HepG2 (cell line): ENCODE results near the gene JTB. TPM values are rescaled to one million over a fixed set of nuclear protein-coding genes. Genes with fewer than 3 reads are reported as not detected.
A peak's percentile ranks its signal among the peaks of the same experiment; 100 is the strongest.

Source experiments
- ATAC-seq: fragments of 200-7000 bp; cut with Tn5 transposase; 3 replicates; pipeline ENCODE4 v1.9.1; 2020; ENCODE audit warnings: mild to moderate bottlenecking, moderate library complexity
- BruUV-seq: library from RNA; stranded (reverse); fragments of 400-500 nt; replicated peaks from 2 replicates; lab custom pipeline; 2021; lab: Mats Ljungman, UMichigan
- CTCF ChIA-PET: fragments of 300-600 bp; formaldehyde crosslinking; extraction: SDS; loops from one replicate; lab custom pipeline; 2021; ENCODE audit warnings: low total read pairs, inconsistent platforms, low intra/inter-chr PET ratio; lab: Yijun Ruan, JAX
- POLR2A ChIA-PET: fragments of 350-600 bp; sonication (Branson Sonifier 250); formaldehyde crosslinking; loops from one replicate; lab custom pipeline; 2020; ENCODE audit warnings: antibody characterized with exemption, inconsistent platforms; lab: Yijun Ruan, JAX
- DNase-seq: peaks from one replicate; pipeline ENCODE4 v3.0.0-alpha.2; 2015; ENCODE audit warnings: low spot score
- FAIRE-seq: peaks from 3 replicates; lab custom pipeline; 2011; peaks lifted over from hg19 to GRCh38; lab: Jason Lieb, UNC
- H2AFZ ChIP-seq: one replicate; pipeline ENCODE4 v1.6.1; 2011; ENCODE audit warnings: low read length, inconsistent platforms
- H3K27ac ChIP-seq: fragments of 300-600 bp; 3 replicates; pipeline ENCODE4 v1.8.0; 2011; ENCODE audit warnings: mixed run types, mild to moderate bottlenecking, mixed read lengths, low read length, inconsistent platforms; ENCODE audit not compliant: insufficient read depth; ENCODE audit errors: extremely low read length
- H3K27me3 ChIP-seq, 2 experiments: fragments of 200-600 bp in 1 of 2; 2 replicates in 1 of 2; 3 replicates in 1 of 2; pipeline versions ENCODE4 v1.6.0 to v1.8.0; 2011; ENCODE audit warnings: low read length in 2 of 2, mild to moderate bottlenecking in 2 of 2, moderate library complexity in 2 of 2, inconsistent platforms in 1 of 2; ENCODE audit not compliant: insufficient read depth in 2 of 2, control insufficient read depth in 1 of 2
- H3K36me3 ChIP-seq, 2 experiments: fragments of 200-600 bp in 1 of 2; replicated peaks in 1 of 2; 2 replicates in 1 of 2; 3 replicates in 1 of 2; pipeline versions ENCODE4 v1.5.1 to v1.8.0; 2011; ENCODE audit warnings: low read length in 2 of 2, inconsistent platforms in 1 of 2; ENCODE audit not compliant: insufficient read depth in 2 of 2, control insufficient read depth in 1 of 2
- H3K4me1 ChIP-seq: 2 replicates; pipeline ENCODE4 v1.5.1; 2012; ENCODE audit warnings: low read length, inconsistent platforms; ENCODE audit not compliant: insufficient read depth
- H3K4me2 ChIP-seq: 2 replicates; pipeline ENCODE4 v1.6.0; 2011; ENCODE audit warnings: low read depth, low read length, inconsistent platforms
- H3K4me3 ChIP-seq, 3 experiments: fragments of 200-600 bp in 1 of 3; sonication (generic), shearing (Covaris generic) in 1 of 3; replicated peaks in 1 of 3; 2 replicates each; pipeline ENCODE4 v1.5.1; 2011 to 2016; ENCODE audit warnings: low read length in 3 of 3, inconsistent platforms in 2 of 3, low read depth in 2 of 3, mild to moderate bottlenecking in 2 of 3, control low read depth in 1 of 3, mixed read lengths in 1 of 3; ENCODE audit not compliant: insufficient read depth in 1 of 3
- H3K79me2 ChIP-seq: one replicate; pipeline ENCODE4 v1.6.1; 2011; ENCODE audit warnings: low read length, inconsistent platforms; ENCODE audit not compliant: insufficient read depth
- H3K9ac ChIP-seq: 2 replicates; pipeline ENCODE4 v1.6.0; 2011; ENCODE audit warnings: mild to moderate bottlenecking, low read depth, low read length, inconsistent platforms; ENCODE audit not compliant: insufficient read depth
- H3K9me3 ChIP-seq: 2 replicates; pipeline ENCODE4 v1.5.1; 2012; ENCODE audit warnings: mild to moderate bottlenecking, low read length
- H4K20me1 ChIP-seq: 2 replicates; pipeline ENCODE4 v1.6.0; 2011; ENCODE audit warnings: inconsistent platforms, mild to moderate bottlenecking, low read length, moderate library complexity; ENCODE audit not compliant: insufficient read depth
- AGO2 ChIP-seq: fragments of 200-400 bp; formaldehyde crosslinking; optimal IDR thresholded peaks from 2 replicates; pipeline ENCODE3; 2017; ENCODE audit warnings: mild to moderate bottlenecking, low read depth, low read length, moderate library complexity
- ATF7 ChIP-seq, 2 experiments: fragments of 450-650 bp in 1 of 2; sonication (generic) in 1 of 2; formaldehyde crosslinking in 1 of 2; IDR thresholded peaks; 2 replicates each; pipeline versions ENCODE4 v1.4.0 to v1.6.1; 2016 to 2020; ENCODE audit warnings: antibody characterized with exemption in 1 of 2, mild to moderate bottlenecking in 1 of 2, missing genetic modification reagents in 1 of 2
- CREB1 ChIP-seq, 2 experiments: fragments of 450-650 bp in 1 of 2; IDR thresholded peaks; 2 replicates each; pipeline ENCODE4 v1.6.1; 2016 to 2017; ENCODE audit warnings: control low read depth in 1 of 2, mild to moderate bottlenecking in 1 of 2, missing compliant biosample characterization in 1 of 2, missing genetic modification characterization in 1 of 2
- NFIB ChIP-seq: sonication (generic); formaldehyde crosslinking; IDR thresholded peaks from 2 replicates; pipeline ENCODE4 v1.9.0; 2021; ENCODE audit warnings: missing genetic modification reagents, mild to moderate bottlenecking, borderline replicate concordance
- POLR2AphosphoS5 ChIP-seq: IDR thresholded peaks from 2 replicates; pipeline ENCODE4 v1.6.1; 2012; ENCODE audit warnings: low read depth, low read length
- PRPF4 ChIP-seq: fragments of 200-400 bp; formaldehyde crosslinking; IDR thresholded peaks from 2 replicates; pipeline ENCODE4 v1.6.1; 2016; ENCODE audit warnings: low read length, low read depth; ENCODE audit not compliant: poor library complexity, severe bottlenecking
- RARA ChIP-seq: IDR thresholded peaks from 2 replicates; pipeline ENCODE4 v1.6.1; 2016; ENCODE audit warnings: missing genetic modification reagents, missing compliant biosample characterization
- ZBTB10 ChIP-seq: sonication (generic); formaldehyde crosslinking; IDR thresholded peaks from 2 replicates; pipeline ENCODE4 v1.4.0; 2020; ENCODE audit warnings: missing genetic modification reagents, borderline replicate concordance
- ZBTB21 ChIP-seq: sonication (generic); formaldehyde crosslinking; IDR thresholded peaks from 2 replicates; pipeline ENCODE4 v1.4.0; 2020; ENCODE audit warnings: missing genetic modification reagents
- ZFP82 ChIP-seq: sonication (generic); formaldehyde crosslinking; IDR thresholded peaks from 2 replicates; pipeline ENCODE4 v1.5.1; 2020; ENCODE audit warnings: mild to moderate bottlenecking, missing genetic modification reagents, borderline replicate concordance
- ZNF512 ChIP-seq: sonication (generic); formaldehyde crosslinking; IDR thresholded peaks from 2 replicates; pipeline ENCODE4 v1.4.0; 2020; ENCODE audit warnings: mild to moderate bottlenecking, missing genetic modification reagents
- WGBS: methylation state at CpG from one replicate; pipeline ENCODE4 v1.1.6; 2017; ENCODE audit warnings: low lambda C conversion rate; 5-methylcytosine and 5-hydroxymethylcytosine counted together
- in situ Hi-C: cut with HindIII; loops from 2 replicates; pipeline ENCODE4 v1.10.0; 2017; ENCODE audit warnings: low pct_unique_long_range_greater_than_20kb; ENCODE audit not compliant: extremely low pct_ligation_motif_present
- intact Hi-C: fragments of 100-400 bp; cut with micrococcal nuclease; formaldehyde crosslinking; loops from one replicate; pipeline ENCODE4 v1.10.0; 2022; ENCODE audit not compliant: unreplicated experiment
- polyA plus RNA-seq, 8 experiments: library from polyadenylated mRNA; depleted of rRNA in 3 of 8; stranded (reverse) in 7 of 8; unstranded in 1 of 8; fragments of >200 nt; fragmentation: Illumina TruSeq in 4 of 8; extraction: Trizol in 4 of 8; gene quantifications; 2 replicates each; pipeline versions ENCODE4 v1.2.1 to v1.2.3, GENCODE V29; 2011 to 2016; ENCODE audit warnings: low read depth in 4 of 8, missing spikeins in 1 of 8, mixed read lengths in 1 of 8; ENCODE audit not compliant: insufficient read depth in 1 of 8
- total RNA-seq, 5 experiments: library from RNA; depleted of rRNA; stranded (reverse); fragments of >200 nt; fragmentation: Illumina TruSeq; extraction: Trizol; gene quantifications; 2 replicates each; pipeline ENCODE4 v1.2.3, GENCODE V29; 2016; ENCODE audit warnings: low read depth in 1 of 5
- TF ChIP-seq, protein P1 (sequence below): sonication (generic); formaldehyde crosslinking; IDR thresholded peaks from 2 replicates; pipeline ENCODE4 v1.4.0; 2020; ENCODE audit warnings: missing genetic modification reagents

The JTB gene
- total and polyA plus RNA-seq, 2 of the 13 experiments (the other 11 are each of a cell fraction or from before 2014, with no cell fraction given) = 96.7 to 99.2 TPM

DNA sequence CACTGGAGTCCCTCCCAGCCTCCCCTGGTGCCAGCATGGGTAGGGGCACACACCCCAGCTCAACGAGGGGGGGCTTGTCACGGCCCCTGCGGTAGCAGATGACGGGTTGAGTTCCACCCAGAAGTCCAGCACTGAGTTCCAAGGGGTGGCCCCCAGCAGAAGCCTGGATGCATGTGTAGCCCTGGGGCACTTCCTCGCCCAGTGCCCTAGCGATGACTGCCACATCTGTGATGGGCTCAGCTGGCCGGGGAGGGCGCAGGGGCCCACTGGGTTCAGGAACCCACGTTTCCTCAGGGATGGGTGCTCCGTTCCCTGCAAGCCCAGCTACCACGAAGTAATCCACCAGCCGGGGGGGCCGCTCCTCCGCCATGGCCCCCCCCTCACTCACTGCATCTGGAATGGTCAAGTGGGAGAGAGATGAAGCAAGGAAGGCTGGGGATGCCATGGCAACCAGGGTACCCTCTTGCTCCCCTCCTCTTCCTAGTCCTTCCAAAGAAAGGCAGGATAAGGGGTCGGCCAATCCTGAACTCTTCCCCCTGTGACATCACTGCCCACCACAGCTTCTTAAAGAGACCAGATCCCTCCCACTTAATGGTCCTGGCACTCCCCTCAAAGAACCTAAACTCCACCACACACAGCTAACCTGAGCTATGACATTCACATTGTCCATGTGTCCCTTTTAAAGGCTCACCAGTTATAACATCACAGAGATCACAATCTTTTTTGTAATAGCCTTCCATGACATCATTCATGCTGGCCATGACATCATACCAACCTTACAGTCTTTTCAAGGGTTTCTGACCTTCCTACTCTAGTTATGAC is 33.3 kb downstream of the JTB start:
- no peak overlapping the region for H3K27ac ChIP-seq
- TF ChIP-seq ZFP82 (CRISPR knock-in tag) (no peak), CREB1 (IDR thresholded peaks at IDR 0.05) (peak; percentile 85), CREB1 (CRISPR knock-in tag; IDR thresholded peaks at IDR 0.05) (no peak), PRPF4 (no peak), ZNF512 (CRISPR knock-in tag) (no peak), ZBTB21 (CRISPR knock-in tag) (peak; percentile 85), ZBTB10 (no peak), POLR2AphosphoS5 (no peak), NFIB (CRISPR knock-in tag) (no peak), ATF7 (IDR thresholded peaks at IDR 0.05) (peak; percentile 93), ATF7 (CRISPR knock-in tag; IDR thresholded peaks at IDR 0.05) (no peak), RARA (CRISPR knock-in tag) (no peak), AGO2 (peak; percentile 62)
- TF ChIP-seq, protein P1, sequence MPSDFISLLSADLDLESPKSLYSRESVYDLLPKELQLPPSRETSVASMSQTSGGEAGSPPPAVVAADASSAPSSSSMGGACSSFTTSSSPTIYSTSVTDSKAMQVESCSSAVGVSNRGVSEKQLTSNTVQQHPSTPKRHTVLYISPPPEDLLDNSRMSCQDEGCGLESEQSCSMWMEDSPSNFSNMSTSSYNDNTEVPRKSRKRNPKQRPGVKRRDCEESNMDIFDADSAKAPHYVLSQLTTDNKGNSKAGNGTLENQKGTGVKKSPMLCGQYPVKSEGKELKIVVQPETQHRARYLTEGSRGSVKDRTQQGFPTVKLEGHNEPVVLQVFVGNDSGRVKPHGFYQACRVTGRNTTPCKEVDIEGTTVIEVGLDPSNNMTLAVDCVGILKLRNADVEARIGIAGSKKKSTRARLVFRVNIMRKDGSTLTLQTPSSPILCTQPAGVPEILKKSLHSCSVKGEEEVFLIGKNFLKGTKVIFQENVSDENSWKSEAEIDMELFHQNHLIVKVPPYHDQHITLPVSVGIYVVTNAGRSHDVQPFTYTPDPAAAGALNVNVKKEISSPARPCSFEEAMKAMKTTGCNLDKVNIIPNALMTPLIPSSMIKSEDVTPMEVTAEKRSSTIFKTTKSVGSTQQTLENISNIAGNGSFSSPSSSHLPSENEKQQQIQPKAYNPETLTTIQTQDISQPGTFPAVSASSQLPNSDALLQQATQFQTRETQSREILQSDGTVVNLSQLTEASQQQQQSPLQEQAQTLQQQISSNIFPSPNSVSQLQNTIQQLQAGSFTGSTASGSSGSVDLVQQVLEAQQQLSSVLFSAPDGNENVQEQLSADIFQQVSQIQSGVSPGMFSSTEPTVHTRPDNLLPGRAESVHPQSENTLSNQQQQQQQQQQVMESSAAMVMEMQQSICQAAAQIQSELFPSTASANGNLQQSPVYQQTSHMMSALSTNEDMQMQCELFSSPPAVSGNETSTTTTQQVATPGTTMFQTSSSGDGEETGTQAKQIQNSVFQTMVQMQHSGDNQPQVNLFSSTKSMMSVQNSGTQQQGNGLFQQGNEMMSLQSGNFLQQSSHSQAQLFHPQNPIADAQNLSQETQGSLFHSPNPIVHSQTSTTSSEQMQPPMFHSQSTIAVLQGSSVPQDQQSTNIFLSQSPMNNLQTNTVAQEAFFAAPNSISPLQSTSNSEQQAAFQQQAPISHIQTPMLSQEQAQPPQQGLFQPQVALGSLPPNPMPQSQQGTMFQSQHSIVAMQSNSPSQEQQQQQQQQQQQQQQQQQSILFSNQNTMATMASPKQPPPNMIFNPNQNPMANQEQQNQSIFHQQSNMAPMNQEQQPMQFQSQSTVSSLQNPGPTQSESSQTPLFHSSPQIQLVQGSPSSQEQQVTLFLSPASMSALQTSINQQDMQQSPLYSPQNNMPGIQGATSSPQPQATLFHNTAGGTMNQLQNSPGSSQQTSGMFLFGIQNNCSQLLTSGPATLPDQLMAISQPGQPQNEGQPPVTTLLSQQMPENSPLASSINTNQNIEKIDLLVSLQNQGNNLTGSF = no peak

More for the DNA sequence above, 33.3 kb downstream of the JTB start:
- Histone ChIP-seq H3K4me3 (no peak overlapping the region), H3K9ac (0 out of 2 replicates have a peak overlapping the region, but pooled peaks have one; percentile 82), H3K79me2 (peaks cover 11% of the 10 kb centered on the region), H3K36me3 (peaks cover 12 to 49% of the 10 kb centered on the region in 2 experiments; a peak in 4 of 5 replicates), H3K4me1 (peaks cover 40% of the 10 kb centered on the region), H3K9me3 (no peaks in the 10 kb centered on the region), H3K27me3 (no peaks in the 10 kb centered on the region), H3K4me2 (peak overlapping the region; percentile 87; the same call in 1 of the 2 replicates), H2AFZ (no peak overlapping the region), H4K20me1 (no peaks in the 10 kb centered on the region)
- intact Hi-C loops = no loop called here
- in situ Hi-C loops = loop anchor here (10.0 kb wide), 1 partner anchor 119 kb away; no protein-coding TSS in a partner anchor
- FAIRE-seq = no peak
- no TSS peak for BruUV-seq
- WGBS = 95% methylated on average over 7 of the region's 15 CpGs
- ChIA-PET CTCF (no interaction called here), POLR2A (interaction anchor here (0.9 to 5.3 kb wide), 5 partner anchors 10 to 46 kb away, joined by 5 to 43 read pairs (median 20); partner anchors contain the start of genes CREB3L4, GATAD2B and SLC39A1)
- ATAC-seq = no peak
- DNase-seq = no peak
